ENCODE measurements around the gene FRMPD3.

DNA sequence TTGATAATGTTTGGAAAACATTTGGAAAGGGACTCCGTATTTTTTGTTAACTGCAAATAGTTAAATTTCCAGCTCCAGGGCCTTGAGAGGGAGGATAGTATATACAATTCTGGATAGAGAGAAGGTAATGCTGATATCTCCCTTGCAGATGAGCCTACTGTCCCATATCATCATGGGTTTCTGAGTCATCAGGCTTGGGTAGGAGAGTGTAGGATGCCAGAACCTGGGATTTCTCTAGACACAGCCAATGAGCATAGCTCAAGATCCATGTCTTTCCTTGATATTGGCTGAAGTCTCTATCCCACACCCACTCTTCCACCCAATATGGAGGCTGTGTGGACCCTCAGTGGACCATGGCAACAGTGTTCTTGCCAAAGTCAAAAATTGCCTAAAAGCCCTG, 7.8 kb downstream of the FRMPD3 start:
- TF ChIP-seq, protein P1, sequence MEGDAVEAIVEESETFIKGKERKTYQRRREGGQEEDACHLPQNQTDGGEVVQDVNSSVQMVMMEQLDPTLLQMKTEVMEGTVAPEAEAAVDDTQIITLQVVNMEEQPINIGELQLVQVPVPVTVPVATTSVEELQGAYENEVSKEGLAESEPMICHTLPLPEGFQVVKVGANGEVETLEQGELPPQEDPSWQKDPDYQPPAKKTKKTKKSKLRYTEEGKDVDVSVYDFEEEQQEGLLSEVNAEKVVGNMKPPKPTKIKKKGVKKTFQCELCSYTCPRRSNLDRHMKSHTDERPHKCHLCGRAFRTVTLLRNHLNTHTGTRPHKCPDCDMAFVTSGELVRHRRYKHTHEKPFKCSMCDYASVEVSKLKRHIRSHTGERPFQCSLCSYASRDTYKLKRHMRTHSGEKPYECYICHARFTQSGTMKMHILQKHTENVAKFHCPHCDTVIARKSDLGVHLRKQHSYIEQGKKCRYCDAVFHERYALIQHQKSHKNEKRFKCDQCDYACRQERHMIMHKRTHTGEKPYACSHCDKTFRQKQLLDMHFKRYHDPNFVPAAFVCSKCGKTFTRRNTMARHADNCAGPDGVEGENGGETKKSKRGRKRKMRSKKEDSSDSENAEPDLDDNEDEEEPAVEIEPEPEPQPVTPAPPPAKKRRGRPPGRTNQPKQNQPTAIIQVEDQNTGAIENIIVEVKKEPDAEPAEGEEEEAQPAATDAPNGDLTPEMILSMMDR (IDR thresholded peaks at IDR 0.05): no peak
- TF ChIP-seq POLR2AphosphoS5 (IDR thresholded peaks at IDR 0.05) (no peak), POLR2A (IDR thresholded peaks at IDR 0.05) (no peak)
